HG03520 (cell line): ENCODE results near the gene TMEM176A.
"Not testable (repeated sequence)": the region's sequence is repeated elsewhere in the genome, so short reads cannot be mapped to it uniquely, and the experiment has no call there.

Experiments
- ATAC-seq: cut with Tn5 transposase; IDR thresholded peaks from one replicate; pipeline ENCODE4 v1.9.1; 2021; ENCODE audit warnings: mild to moderate bottlenecking, moderate library complexity; ENCODE audit not compliant: unreplicated experiment

TMEM176A gene

DNA sequence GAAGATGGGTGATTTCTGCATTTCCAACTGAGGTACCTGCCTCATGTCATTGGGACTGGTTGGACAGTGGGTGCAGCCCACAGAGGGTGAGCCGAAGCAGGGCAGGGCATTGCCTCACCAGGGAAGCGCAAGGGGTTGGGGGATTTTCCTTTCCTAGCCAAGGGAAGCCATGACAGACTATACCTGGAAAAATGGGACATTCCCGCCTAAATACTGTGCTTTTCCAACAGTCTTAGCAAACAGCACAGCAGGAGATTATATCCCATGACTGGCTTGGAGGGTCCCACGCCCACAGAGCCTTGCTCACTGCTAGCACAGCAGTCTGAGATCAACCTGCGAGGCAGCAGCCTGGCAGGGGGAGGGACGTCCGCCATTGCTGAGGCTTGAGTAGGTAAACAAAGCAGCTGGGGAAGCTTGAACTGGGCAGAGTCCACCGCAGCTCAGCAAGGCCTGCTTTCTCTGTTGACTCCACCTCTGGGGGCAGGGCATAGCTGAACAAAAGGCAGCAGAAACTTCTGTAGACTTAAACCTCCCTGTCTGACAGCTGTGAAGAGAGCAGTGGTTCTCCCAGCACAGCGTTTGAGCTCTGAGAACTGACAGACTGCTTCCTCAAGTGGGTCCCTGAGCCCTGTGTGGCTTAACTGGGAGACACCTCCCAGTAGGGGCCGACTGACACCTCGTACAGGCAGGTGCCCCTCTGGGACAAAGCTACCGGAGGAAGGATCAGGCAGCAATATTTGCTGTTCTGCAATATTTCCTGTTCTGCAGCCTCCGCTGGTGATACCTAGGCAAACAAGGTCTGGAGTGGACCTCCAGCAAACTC, 7.3 kb downstream of the TMEM176A start:
- not testable (repeated sequence) for ATAC-seq

- ATAC-seq, result no peak
Observed at GRCh38 chr7:150814328-150815001, 13.9 kb downstream of the TMEM176A start.

DNA sequence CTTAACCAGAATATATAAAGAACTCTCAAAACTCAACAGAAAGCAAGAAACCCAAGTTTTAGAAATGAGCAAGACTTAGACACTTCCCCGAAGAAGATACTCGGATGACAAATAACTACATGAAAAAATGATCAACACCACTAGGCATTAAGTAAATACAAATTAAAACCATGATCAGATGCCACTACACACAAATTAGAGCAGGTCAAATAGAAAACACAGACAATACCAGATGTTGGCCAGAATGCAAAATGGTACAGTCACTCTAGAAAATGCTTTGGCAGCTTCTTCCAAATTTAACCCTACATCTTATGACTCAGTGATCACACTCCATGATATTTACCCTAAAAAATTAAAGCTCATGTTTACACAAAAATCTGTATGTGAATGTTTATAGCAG, 18.4 kb downstream of the TMEM176A start:
- ATAC-seq, result no peak

DNA sequence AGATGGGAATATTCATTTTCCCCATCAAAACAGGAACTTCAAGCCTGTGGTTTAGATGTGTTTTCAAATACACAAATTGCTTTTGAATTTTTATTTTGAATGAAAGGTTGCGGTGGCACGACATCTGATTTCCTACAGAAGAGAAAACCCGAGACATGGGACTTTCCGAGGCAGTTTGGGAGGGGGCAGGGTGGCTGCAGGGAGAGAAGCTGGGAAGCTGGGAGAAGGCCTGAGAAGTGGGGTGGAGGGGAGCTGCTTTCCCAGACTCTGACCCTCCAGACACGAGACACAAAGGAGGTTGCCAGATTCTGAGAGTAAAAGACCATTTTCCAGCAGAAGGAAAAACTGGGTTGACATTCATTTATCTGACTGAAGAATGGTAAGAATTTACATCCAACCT, 19.6 kb downstream of the TMEM176A start:
- ATAC-seq, result no peak

DNA sequence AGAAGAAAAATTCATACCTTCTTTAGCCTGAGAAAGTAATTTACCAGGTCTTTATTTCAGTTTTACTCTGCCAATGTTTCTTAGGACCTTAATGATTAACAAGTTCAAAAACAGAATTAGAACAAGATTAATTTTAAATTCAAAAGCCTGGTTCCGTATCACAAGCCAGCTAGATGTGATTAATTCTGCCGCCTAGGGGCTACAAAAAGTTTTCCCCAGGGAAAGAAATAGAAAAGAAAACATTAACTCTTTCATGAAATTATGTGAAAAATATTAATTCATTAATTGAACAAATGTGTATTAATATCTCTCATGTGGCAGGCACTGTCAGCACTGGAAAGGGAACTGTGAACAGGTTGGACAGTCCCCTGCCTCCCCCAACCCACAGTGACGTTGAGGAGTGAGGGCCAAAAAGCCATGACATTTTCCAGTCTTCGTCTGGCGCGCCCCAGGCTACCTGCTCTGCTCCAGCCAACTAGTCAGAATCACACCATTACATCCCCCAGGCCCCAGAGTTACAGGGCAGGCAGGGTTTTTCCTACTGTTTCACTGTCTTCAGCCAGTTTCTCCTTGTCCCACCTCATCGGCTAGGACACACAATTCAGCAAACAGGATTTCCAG, 20.1 kb downstream of the TMEM176A start:
- no peak for ATAC-seq

GRCh38 chr7:150823043-150823442, 22.5 kb downstream of the TMEM176A start:
- ATAC-seq, result no peak

- ATAC-seq, result no peak
Observed at GRCh38 chr7:150823484-150824126, 23.0 kb downstream of the TMEM176A start.

DNA sequence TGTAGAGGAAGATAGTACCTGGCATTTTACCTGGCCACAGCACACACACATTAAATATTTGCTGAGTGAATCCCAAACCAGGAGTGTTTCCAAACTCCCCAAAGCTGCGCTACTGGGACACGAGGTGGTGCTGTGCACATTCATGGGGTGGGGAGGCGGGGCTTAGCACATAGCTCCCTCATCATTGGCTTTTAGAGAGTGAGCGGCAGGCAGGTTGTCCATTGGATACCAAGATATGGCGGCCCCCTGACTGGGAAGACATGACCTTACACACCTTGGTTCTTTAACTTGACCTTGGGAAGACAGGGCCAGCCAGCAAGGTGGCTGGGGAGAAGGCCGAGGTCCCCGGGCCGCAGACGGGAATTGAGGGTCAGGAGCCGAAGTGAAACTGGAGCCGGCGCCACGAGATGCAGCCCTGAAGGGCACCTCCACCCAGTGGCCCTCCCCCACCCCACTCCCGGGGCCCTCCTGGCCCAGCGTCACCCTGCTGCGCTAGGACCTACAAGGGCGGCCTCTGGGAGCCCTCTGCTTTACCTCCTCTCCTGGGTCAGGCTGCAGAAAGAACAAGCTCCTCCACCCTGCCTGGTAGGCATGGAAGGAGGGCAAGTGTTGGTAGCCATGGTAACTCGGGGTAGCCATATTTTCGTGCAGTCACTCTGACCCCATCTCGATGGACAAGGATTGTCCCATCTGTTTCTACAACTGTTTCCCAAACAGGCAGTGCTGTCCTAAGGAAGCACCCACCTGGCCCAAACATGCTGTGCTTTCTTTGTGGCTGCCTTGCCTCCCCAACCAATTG, 24.0 kb downstream of the TMEM176A start:
- ATAC-seq, result no peak

DNA sequence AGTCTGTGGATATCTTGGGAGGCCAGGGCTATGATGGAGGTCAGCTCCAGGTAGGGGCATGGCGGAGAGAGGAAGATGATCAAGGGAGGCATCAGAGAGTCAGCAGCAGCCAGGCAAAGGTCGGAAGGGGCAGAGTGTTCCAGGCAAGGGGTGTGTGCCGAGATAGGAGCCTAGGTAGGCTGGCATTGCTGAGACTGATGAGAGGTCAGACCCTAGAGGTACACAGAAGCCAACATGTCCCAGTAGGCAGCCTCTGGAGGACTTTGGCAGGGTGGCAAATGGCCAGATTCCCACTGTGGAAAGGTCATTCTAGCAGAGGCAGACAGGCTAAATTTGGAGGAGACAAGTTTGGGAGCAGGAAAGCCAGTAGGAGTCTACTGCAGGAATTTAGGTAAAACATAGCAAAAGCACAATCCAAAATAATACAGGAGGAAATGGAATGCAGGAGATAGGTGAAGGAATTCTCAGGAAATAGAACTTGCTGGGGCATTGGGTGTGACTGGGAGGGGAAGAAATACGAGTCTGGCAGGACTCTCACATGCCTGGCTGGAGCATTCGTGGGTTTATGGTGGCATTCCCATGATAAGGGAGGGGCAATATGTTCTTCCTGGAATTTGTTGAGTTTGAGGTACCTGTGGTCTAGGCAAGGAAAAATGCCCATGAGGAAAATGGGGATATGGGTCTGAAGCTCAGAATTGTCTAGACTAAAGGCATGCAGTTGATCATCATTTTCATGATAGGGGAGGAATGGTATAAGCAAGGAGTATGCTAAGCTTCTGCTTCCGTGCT, 25.7 kb downstream of the TMEM176A start:
- no peak for ATAC-seq

DNA sequence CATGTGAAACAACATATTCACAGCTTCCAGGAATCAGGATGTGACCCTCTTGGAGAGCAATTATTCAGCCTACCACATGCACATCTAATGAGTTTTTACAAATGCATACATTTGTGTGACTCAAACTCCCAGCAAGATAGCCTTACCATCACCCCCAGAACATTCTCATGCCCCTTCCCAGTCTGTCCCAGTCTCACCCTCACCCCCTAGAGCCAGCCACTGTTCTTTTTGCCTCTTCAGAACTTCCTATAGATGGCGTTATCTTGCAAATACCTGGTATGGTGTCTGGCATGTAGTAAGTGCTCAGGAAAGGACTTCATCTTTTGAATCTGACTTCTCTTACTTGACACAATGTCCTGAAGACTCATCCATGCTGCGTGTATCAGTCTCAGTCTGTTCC, 27.8 kb downstream of the TMEM176A start:
- no peak for ATAC-seq

DNA sequence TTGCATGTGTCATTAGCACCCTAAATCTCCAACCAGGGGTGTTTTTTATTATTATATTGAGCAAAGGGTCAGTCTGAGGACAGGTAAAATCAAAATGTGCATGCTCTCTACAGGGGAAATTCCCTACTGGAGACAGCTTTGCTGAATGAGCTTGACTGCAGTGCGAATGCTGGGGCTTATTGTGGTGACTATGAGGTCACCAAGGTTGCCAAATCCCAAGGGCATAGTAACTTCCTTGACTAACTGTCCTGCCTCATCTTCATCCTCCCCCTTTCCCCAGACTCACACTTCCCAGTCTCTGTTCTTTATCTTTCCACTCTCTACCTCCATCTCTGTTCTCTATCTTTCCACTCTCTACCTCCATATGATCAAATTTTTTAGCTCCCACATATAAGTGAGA, 28.9 kb downstream of the TMEM176A start:
- no peak for ATAC-seq

DNA sequence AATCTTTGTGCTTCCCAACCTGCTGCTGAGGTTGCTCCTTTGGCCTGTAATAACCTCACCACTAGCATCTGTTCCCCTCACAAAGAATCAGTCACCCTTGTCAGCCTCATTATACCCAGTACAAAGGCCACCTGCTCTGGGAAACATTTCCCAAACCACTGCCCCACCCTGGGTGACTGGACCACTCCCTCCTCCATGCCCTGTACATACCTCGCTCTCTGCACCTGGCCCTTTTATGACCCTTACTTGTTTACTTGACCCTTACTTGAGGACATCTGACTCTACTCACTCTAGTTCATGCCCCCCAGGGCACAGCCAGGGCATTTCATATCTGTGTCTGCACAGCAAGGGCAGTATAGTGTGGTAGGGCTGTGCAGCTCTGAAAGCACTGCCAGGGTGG, 30.4 kb downstream of the TMEM176A start:
- ATAC-seq, result no peak

- no peak for ATAC-seq
Observed at GRCh38 chr7:150831851-150832250, 31.3 kb downstream of the TMEM176A start.

- ATAC-seq, result no peak
Observed at GRCh38 chr7:150835019-150835418, 34.5 kb downstream of the TMEM176A start.

GRCh38 chr7:150835702-150836280, 35.2 kb downstream of the TMEM176A start:
- no peak for ATAC-seq

GRCh38 chr7:150838965-150839650, 38.5 kb downstream of the TMEM176A start:
- ATAC-seq, result no peak

- ATAC-seq, result no peak
Observed at GRCh38 chr7:150842018-150842417, 41.4 kb downstream of the TMEM176A start.

DNA sequence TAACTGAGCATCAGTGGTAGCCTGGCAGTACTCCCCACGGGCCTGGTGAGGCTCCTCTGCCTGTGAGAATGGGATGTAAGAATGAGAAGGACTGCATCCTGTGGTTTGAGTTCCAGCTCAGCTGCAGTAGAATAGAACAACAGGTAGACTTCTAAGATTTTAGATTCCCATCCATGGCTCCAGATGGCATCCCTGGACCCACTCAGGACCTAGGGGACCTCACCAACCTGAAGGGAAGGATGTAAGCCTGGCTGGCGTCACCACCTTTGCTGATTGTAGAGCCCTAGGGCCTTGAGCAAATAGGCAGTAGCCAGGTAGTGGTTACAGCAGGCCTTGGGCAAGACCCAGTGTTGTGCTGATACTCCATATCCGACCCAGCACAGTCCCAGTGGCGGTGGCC, 42.1 kb downstream of the TMEM176A start:
- ATAC-seq, result no peak

- ATAC-seq, result no peak
Observed at GRCh38 chr7:150845421-150845861, 44.9 kb downstream of the TMEM176A start.
